CD4-positive, alpha-beta T cell treated with Interleukin-15 for 1 hour (primary cell): ENCODE results near the gene DUOX1.
A peak's percentile ranks its signal among the peaks of the same experiment; 100 is the strongest.

Experiments used
- DNase-seq: peaks from one replicate; pipeline ENCODE4 v3.0.0-alpha.2; 2020

DUOX1 gene

DNA sequence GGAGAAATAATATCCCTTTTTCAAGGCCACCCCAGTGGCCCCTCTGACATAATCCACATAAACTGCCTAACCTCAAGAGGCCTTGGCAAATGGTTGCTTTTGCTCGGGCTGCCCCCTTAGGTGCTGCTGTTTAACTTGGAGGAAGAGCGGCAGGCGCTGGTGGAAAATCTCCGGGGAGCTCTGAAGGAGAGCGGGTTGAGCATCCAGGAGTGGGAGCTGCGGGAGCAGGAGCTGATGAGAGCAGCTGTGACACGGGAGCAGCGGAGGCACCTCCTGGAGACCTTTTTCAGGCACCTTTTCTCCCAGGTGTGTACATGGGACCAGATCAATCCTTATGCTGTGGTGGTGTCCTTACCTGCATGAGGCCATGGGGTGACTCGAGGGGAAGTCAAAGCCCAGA lies 15.0 kb downstream of the DUOX1 start:
- no peak for DNase-seq

DNA sequence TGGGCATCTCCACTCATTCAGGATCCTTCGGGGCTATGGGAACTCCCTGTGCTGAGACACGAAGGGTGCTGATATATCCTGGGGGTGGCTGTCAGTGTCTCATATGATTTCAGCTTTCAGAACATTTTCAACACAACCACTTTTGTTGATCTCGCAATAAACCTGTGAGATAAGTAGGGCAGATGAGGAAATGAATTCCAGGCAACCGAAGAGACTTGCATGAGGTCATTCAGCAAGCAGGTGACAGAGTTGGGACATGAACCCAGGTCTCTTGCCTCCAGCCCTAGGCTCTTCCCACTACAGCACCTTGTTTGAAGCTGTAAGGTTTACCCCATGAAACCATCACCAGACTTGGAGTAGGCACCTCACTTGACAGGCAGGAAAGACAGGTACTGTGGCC lies 16.6 kb downstream of the DUOX1 start:
- DNase-seq, result no peak

DNA sequence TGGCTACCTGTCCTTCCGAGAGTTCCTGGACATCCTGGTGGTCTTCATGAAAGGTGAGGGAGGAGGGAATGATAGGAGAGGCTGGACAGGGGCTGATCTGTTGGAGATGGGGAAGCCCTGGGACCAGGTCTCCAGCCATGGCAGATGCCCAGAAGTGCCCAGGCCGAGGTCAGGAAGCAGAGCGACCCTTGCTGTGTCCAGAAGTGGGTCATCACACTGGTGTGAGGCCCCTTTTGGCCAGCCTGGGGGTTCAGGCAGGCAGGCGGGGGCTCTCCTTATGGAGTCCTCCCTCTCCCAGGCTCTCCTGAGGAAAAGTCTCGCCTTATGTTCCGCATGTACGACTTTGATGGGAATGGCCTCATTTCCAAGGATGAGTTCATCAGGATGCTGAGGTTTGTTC lies 17.8 kb downstream of the DUOX1 start:
- DNase-seq, result no peak

DNA sequence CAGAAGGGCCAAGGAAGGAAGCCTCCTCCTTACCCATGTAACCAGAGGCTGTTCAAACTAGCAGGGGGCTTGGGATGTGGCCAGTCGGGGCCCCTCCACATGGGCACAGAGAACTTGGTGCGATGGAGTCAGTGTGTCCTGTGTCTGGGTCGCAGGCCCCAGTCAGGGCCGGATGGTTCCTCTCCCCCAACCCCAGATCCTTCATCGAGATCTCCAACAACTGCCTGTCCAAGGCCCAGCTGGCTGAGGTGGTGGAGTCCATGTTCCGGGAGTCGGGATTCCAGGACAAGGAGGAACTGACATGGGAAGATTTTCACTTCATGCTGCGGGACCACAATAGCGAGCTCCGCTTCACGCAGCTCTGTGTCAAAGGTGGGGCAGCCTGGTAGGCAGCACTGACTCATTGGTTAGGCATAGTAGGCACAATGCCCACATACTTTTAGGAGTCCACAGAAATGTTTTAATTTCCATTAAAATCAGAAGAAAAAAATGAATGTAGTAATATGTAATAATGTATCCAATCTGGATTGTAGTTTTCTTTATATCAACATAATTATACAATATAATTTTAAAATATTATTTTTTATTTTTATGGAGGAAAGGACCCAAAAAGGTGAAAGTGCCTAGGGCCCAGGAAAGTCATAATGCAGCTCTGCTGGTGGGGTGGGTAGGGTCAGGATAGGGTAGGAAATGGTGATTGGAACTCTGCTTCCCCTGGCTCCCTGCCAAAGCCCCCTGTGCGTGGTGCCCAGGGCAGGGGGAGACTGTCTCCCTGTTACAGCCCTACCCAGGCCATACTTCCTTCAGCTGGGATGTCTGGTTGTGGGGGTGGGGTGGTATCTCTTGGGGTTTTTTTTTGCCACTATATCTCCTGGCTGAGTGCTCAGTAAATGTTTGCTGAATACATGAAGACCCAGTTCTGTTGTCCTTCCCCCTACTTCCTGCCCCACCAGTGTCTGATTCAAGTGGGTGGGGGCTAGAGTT lies 18.6 kb downstream of the DUOX1 start:
- no peak for DNase-seq

DNA sequence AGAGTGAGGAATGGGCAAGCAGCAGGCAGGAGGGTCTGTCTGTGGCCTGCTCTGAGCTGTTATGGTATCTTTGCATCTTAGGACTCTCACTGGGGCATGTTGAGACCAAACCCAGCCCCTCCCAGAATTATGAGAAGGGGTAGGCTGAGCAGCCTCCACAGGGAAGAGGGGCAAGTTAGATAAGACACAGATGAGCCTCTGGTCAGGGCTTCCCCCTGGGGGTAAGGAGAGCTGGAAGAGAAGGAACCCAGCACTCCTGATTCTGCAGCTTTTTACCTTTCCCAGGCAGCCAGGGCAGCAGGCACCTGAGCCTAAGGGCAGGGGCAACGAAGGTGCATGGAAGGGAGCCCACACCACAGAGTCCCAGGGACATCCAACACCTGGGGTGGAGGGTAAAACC lies 19.3 kb downstream of the DUOX1 start:
- no peak for DNase-seq

DNA sequence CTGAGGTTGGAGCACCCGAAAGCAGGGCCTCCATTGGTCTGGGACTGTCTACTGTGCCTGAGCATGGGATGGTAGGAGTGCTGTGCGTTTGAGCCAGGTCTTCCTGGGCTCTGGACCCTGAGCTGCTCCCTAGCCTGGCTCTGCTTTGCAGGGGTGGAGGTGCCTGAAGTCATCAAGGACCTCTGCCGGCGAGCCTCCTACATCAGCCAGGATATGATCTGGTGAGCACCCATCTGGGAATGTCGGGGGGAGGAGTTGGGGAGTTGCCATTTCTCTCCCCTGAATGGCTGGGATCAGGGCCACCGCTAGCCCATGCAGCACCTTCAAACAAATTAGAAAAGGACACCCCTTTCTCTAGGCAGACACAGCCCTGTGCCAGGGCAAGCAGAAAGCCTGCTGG lies 20.7 kb downstream of the DUOX1 start:
- DNase-seq, result no peak

DNA sequence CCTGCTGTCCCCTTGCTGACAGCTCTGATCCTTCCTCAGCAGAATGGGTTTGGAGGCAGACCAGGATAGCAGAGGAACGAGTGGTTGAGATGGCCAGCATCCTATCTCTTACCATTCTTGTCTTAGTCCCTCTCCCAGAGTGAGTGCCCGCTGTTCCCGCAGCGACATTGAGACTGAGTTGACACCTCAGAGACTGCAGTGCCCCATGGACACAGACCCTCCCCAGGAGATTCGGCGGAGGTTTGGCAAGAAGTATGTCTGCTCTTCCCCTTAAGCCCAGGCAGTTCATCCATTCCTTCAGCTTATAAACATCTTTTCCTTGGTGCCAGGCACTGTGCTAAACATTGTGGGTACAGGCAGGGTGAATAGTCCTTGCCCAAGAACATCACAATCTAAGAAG lies 21.2 kb downstream of the DUOX1 start:
- no peak for DNase-seq

DNA sequence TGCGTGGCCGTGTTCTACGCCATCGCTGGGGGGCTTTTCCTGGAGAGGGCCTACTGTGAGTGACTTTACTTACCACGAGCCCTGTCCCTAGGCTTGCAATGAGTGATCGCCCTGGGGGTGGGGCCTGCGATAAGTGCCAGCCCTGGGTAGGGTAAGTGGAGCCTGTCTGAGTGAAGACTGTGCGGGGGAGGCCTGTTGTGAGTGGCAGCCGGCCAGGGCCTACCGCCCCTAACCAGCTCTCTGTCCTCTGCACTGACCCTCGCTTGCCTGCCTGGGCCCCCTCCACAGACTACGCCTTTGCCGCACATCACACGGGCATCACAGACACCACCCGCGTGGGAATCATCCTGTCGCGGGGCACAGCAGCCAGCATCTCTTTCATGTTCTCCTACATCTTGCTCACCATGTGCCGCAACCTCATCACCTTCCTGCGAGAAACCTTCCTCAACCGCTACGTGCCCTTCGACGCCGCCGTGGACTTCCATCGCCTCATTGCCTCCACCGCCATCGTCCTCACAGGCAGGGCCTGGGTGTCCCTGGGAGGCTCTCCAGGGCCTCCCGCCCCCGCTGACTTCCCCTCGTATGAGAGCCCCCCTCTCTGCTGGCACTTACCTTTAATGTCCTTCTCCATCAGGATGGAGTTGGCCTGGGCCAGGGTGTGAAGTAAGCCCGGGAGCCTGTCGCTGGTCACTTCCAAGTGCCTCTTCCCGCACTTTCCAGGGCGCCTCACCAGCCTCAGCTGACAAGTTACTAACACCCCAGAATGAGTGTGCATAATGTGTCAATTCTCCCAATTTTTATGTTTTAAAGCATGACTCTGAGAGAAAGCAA lies 22.4 kb downstream of the DUOX1 start:
- DNase-seq, result no peak

DNA sequence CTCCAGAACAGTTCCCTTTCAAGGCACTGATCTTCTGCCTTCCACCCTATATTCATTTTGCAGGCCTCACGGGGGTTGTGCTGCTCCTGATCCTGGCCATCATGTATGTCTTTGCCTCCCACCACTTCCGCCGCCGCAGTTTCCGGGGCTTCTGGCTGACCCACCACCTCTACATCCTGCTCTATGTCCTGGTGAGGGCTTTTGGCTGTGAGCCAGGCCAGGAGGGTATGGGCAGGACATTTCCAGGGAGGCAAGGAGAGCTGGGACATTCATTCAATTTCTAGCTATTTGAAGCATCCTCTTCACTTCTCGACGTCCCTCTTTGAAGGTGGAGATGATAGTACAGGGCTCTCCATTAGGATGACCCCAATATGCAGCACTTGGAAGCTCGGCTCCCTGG lies 25.9 kb downstream of the DUOX1 start:
- DNase-seq, result no peak

DNA sequence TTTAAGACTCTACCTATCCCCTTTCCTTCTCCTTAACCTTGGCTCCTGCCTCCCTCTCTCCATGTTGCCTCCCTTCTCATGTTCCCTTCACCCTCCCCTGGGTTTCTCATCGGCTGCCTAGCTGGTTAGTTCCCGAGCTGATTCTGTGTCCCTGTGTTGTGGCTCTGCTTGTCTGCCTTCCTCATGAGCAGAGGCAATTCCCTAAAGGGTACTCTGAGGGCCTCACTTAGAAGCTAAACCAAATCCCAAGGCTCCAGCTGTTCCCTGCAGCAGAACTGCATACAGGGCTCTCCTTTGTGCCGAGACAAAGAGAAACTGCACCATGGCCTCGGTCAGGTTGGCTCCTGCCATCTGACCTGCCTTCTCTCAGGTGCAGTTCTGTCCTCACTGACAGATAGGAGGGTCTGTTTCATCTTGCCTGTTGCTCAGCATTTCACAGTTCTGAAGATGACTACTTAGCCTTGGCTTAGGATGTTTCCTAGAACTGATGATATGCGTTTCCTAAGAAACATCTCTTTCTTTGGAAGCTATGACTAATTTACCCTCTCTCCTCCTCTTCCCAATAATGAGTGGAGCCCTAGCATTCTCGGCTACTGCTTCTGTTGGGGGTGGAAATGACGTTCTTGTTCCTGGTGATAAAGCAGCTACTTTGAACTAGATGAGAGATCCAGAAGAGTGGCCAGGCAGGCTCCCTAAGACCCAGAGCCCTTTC lies 27.1 kb downstream of the DUOX1 start:
- no peak for DNase-seq

DNA sequence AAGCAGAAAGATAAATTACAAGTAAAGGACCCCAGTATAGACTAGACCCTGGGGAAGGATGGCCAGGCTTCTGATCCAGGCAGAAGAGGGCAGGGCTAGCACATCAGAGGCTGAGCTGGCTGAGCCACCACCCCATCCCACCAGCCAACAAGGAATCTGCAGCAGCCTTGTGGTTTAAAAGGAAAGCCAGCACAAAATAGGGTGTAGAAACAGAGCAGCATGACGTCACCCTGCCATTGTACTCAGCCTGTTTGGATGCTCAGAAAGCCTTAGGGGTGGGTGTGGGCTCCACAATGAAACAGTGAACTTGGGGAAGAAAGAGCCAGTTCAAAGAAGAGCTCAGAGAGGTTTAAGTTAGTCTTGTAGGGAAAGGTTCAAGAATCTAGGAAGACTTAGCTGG lies 28.2 kb downstream of the DUOX1 start:
- no peak for DNase-seq

DNA sequence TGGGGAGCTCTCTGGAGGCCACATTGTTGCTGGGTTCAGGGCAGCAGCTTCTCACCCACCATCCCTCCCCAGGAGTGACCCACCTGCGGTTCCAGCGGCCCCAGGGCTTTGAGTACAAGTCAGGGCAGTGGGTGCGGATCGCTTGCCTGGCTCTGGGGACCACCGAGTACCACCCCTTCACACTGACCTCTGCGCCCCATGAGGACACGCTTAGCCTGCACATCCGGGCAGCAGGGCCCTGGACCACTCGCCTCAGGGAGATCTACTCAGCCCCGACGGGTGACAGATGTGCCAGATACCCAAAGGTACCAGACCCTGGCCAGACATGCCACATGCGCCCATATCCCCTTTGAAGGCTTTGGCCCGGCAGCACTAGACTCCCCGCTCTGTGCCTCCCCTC lies 31.9 kb downstream of the DUOX1 start:
- no peak for DNase-seq

DNA sequence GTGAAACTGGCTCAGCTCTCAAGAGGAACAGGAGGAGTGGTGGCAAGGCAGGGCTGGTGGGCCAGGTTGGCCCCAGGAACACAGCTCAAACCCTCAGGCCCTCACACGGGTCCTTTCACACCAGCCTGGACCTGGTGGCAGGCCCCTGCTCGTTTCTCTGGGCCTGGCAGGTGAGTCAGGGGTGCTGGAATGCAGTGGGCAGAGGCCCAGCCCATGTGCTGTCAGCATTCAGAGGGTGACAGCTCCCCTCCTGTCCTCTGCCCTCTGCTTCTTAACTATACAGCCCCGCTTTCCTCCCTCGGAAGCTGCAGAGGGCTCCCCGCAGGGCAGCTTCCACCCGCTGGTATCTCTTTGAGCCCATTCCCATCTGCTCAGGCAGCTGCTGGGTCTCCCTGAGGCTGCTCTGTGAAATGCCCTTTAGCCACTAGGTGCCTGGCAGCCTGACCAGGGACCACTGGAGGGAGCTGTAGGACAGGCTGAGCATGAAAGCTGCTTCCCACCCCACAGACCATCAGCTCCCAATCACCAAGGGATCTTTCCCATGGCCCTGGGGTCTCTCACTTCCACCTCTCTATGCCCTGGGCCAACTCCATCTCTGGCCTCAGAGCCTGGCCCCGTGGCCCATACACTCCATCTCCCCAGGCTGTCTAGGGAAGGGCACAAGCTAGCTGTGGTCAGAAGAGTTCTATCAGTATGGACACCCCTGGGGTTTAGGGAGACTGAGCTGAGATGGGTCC lies 33.1 kb downstream of the DUOX1 start:
- DNase-seq, result peak; percentile 76

DNA sequence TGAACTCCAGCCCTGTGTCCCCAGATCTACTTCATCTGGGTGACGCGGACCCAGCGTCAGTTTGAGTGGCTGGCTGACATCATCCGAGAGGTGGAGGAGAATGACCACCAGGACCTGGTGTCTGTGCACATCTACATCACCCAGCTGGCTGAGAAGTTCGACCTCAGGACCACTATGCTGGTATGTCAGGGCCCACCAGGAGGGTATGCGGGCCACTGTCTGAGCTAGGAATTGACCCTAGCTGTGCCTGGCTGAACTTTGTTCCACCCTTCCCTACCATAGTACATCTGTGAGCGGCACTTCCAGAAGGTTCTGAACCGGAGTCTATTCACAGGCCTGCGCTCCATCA lies 33.7 kb downstream of the DUOX1 start:
- DNase-seq, result no peak

DNA sequence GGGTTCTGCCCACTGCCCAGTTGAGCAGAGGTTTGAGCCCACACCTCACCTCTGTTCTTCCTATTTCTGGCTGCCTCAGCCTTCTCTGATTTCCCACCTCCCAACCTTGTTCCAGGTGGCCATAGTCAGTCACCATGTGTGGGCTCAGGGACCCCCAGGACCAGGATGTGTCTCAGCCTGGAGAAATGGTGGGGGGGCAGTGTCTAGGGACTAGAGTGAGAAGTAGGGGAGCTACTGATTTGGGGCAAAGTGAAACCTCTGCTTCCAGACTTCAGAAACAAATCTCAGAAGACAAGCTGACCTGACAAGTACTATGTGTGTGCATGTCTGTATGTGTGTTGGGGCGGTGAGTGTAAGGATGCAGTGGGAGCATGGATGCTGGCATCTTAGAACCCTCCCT lies 35.1 kb downstream of the DUOX1 start:
- DNase-seq, result no peak

DNA sequence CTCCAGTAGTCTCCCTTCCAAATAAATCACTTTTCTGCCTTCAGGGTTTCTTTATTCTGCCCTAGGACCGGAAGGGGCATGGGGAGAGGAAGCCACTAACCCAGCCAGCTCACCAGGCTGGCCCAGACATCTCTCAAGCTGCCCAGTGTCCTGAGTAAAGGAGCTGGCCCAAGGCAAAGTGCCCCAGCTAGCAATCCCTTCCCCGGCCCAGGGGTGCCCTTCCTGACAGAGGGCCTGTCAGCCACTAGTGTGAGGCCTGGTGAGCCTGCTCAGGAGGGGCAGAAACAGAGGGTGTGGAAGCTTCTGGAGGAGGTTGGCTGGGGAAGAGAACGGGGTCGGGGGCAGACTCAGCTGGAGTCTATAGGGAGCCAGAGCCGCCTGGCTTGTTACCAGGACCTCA lies 35.7 kb downstream of the DUOX1 start:
- no peak for DNase-seq

DNA sequence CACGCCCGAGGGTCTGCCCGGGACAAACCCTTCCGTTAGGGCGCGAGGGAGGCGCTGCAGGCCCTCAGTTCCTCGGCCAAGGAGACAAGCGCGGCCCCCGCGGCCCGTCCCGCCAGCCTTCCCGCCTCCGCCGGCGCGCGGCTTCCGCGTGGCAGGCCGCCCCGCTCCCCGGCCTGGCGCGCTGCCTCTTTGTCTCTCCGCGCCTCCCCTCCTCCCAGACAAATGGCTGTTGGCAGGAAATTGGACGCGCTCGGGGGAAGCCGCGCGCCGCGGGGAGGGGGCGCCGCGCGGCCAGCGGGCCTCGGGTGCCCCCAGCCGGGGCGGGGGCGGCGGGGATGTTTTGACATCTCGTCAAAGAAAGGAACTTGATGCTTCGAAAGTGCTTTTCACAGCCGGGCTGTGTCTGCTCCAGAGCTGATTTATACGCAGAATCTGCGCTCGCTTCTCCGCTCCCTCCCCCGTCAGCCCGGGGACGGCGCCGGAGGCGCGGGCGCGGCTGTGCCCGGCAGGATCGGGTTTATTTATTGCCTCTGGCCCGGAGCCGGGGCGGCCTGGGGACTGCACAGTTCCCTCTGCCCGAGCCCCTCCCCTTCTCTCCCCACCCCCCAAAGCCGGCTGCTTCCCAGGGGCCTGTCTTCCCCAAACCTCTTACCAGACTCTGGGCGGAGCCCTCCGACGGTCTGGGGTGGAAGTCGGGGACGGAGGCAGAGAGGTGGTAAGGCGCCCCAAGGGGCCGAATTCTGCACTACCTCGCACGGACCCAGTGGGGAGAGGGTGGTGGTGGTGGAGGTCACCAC lies 37.2 kb downstream of the DUOX1 start:
- peak; percentile 89 for DNase-seq

DNA sequence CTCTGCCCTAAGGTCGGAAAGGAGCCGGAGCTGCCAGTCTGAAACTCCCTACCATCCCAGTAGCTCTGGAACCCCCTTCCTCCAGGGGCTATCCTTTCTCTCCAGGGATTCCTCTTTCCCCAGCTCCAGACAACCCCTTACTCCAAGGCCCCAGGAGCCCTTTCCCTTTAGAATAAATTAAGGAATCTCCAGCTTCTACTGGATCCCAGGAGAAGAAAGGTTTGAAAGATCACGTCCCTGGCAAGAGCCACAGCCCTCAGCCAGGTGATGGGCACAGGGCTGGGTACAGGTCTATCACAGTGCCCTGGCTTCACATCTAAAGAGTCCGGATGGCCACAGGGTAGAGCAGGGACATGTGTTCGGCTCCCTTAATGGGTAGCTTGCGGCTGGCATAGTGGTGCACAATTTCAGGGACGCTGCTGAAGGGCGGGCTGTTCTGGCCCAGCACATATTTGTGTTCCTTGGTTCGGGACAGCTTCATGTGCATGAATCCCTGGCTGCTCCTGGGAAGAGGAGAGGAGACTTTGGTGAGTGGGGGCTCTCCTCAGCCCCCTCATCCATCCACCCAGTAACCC lies 37.9 kb downstream of the DUOX1 start:
- no peak for DNase-seq

DNA sequence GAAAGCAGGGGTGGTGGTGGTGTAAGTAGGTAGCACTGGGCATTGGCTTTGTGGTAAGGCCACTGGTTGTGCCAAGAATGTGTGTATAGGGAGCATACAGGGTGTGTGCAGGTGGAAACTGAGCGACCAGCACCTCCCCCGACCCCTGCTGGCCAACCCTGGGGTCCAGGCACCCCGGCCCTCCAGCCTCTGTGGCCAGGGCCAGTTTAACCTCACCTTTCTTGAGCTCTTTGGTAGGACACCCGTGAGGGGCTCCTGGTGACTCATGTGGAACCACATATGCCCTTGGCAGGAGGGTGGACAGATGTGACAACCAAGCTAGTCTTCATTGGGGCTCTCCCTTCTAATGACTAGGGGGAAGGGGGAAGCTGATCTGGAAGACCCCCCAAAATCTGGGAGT lies 38.5 kb downstream of the DUOX1 start:
- DNase-seq, result peak; percentile 8

DNA sequence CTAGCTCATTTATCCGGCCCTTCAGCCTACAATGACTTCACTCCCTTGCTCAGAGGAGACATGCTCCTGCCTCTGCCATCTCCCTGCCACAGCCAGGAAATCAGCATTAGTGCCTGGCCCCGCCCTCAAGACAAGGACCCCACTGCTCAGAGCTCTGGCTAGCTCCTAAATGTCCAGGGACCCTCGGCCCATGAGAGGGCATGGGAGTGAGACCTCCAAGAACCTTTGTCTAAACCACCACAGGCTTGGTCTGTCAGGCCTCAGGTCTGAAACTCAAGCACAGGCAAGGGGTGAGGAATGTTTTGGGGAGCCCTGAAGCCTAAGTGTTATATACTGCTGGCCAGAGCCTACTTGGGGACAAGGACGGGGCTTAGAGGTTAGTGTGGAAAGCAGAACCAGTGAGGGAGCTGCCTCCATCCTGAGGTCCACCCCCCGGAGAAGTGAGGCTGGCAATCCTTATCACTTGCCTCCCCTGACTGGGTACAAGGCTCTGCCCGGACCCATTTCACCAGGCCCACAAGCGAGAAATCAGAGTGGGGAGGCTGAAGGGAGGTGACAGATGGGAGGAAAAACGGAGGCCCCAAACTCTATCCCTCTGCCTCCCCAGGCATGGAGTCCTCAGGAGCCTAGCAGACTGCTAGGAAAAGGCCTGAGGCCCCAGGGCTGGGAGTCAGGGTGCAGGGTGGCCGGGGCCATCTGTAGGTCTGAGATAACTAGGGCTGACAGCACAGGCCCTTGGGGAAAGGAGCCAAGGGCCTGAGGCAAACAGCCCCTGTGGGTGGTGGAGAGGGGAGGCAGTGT lies 39.2 kb downstream of the DUOX1 start:
- DNase-seq, result peak; percentile 0
